ENCODE data around the gene MRPL53.
"Not testable (repeated sequence)": the region's sequence is repeated elsewhere in the genome, so short reads cannot be mapped to it uniquely, and the experiment has no call there.

The MRPL53 gene

DNA sequence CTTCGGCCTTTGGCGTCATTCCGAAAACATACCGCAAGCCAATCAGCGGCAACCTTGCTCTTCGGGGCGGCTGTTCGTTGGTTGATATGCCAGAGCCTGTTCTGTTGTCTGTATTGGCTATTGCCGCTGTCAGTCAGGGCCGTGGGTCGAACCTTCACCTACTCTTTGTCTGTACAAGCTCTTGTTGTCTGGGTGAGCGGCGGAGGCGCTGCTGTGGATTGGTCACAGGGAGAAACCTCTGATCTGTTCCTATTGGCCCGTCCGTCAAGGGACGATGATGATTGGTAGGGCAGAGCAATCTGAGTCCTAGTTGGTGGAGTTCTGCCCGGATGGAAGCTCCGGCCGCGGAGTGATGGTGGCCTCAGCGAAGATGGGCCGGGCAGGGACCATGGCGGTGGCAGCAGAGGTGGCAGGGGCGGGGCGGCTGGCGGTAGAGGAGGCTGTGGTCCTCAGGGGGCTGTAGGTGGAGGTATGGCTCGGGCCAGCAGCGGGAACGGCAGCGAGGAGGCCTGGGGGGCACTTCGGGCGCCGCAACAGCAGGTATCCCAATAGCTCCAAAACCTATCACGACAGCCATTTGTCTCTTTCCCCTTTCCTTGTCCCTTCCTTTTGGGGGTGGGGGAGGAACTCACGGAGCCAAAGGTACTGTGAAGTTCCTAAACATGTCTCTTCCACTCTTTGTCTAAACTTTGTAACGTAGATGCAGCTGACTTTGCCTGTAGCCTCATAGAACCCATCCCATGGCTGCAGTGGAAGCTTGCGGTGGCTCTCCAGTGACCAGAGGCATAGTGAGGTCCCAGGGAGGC lies 14.1 kb downstream of the MRPL53 start, which contains the start of gene WBP1:
Gene WBP1 (plus strand): TSS at position 307 of the 806 bp plus-strand sequence. CDS start 165 bp downstream, at position 472.
- Mint-ChIP-seq H3K9me3 (no peaks in the 10 kb centered on the region), H3K27ac (peak within 1 kb of the TSS; percentile 100), H3K4me1 (peaks cover 44 to 63% of the 10 kb centered on the region in 2 donors), H3K4me3 (peak within 1 kb of the TSS; percentile 84 to 94), H3K27me3 (no peaks in the 10 kb centered on the region), H3K36me3 (peaks cover 25 to 55% of the 10 kb centered on the region in 2 donors)
- DNase-seq = peak; percentile 100
- ATAC-seq (replicated peaks) = peak; percentile 84 to 87

DNA sequence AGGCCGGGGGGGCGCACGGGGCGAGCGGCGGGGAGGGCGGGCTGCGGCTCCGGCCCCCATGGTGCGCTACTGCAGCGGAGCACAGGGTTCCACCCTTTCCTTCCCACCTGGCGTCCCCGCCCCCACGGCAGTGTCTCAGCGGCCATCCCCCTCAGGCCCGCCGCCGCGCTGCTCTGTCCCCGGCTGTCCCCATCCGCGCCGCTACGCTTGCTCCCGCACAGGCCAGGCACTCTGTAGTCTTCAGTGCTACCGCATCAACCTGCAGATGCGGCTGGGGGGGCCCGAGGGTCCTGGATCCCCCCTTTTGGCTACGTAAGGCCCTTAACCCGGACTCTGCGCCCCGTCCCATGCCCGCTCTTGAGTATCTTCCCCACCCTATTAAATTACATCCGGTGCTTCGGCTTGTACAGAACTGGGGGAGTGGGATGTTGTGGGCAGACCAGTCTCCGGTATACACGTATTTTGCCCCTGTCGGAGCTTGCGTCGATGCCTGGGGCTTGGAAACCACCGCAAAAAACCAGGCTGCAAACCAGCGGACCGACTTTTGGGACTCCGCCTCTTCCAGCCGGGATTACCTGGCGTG lies 14.8 kb downstream of the MRPL53 start:
- ATAC-seq (replicated peaks) (peak; percentile 52 to 56), DNase-seq (peak; percentile 77)
- no peaks in the 10 kb centered on the region for H3K9me3 Mint-ChIP-seq
- H3K36me3 Mint-ChIP-seq = peaks cover 22 to 48% of the 10 kb centered on the region in 2 donors
- H3K4me3 Mint-ChIP-seq = peak overlapping the region; percentile 84 to 94
- H3K27me3 Mint-ChIP-seq = no peaks in the 10 kb centered on the region
- peaks cover 41 to 56% of the 10 kb centered on the region in 2 donors for H3K4me1 Mint-ChIP-seq
- H3K27ac Mint-ChIP-seq = peak overlapping the region; percentile 100

- Mint-ChIP-seq H3K27me3 (no peaks in the 10 kb centered on the region), H3K36me3 (peaks cover 18 to 44% of the 10 kb centered on the region in 2 donors), H3K9me3 (no peaks in the 10 kb centered on the region), H3K27ac (peak overlapping the region; percentile 100), H3K4me1 (peaks cover 40 to 54% of the 10 kb centered on the region in 2 donors), H3K4me3 (peak overlapping the region; percentile 84 to 94)
- DNase-seq (no peak), ATAC-seq (replicated peaks) (no peak)
These were observed 15.3 kb downstream of the MRPL53 start for GRCh38 chr2:74457129-74457548.

DNA sequence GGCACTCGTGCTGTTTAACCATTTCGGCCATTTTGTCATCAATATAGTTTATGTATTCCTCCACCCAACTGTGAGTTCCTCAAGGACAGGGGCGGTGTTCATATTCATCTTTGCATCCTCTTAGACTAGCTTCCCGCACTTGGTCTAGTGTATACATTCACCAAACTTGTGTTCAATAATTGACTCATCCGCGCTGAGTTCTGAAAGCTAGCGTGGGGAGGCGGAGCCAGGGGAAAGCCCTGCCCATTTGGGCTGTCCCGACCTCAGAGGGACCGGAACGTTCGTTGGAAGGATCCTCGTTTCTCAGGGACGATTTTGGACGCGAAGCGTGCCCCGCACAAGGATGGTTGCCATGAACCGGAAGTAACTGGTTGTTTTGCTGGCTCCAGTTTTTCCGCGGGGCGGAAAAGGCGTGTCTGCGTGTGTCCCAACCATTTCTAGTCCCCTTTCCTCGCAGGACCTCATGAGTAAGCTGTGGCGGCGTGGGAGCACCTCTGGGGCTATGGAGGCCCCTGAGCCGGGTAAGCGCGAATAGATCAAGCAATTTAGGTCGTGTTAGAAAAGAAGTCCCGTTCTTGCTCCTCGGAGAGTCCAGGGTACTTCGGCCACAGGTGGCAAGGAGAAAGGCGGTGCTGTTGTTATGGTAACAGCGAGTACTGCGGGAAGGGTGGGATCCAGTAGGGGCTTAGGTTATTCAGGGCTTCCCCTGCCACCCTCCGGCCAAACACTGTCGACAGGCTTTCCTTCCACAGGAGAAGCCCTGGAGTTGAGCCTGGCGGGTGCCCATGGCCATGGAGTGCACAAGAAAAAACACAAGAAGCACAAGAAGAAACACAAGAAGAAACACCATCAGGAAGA lies 17.6 kb downstream of the MRPL53 start, which contains the start of gene INO80B:
Gene INO80B (plus strand): TSS at position 434 of the 858 bp plus-strand sequence. CDS start 30 bp downstream, at position 464.
- H3K4me1 Mint-ChIP-seq = peaks cover 31 to 38% of the 10 kb centered on the region in 2 donors
- peaks cover 9 to 25% of the 10 kb centered on the region in 2 donors for H3K36me3 Mint-ChIP-seq
- H3K27me3 Mint-ChIP-seq = no peaks in the 10 kb centered on the region
- ATAC-seq (replicated peaks) (peak; percentile 52 to 55), DNase-seq (peak; percentile 97)
- H3K27ac Mint-ChIP-seq = peak within 1 kb of the TSS; percentile 100
- peak within 1 kb of the TSS; percentile 84 to 94 for H3K4me3 Mint-ChIP-seq
- H3K9me3 Mint-ChIP-seq = no peaks in the 10 kb centered on the region

GRCh38 chr2:74450570-74451190 lies 21.8 kb downstream of the MRPL53 start:
- peaks cover 5 to 6% of the 10 kb centered on the region in 2 donors for H3K36me3 Mint-ChIP-seq
- peaks cover 8 to 11% of the 10 kb centered on the region in 2 donors for H3K4me1 Mint-ChIP-seq
- no peak for DNase-seq
- peaks cover 7 to 9% of the 10 kb centered on the region in 2 donors for H3K27me3 Mint-ChIP-seq
- no peak for ATAC-seq (replicated peaks)
- no peaks in the 10 kb centered on the region for H3K9me3 Mint-ChIP-seq
- H3K4me3 Mint-ChIP-seq = no peak overlapping the region
- H3K27ac Mint-ChIP-seq = no peak overlapping the region

- no peaks in the 10 kb centered on the region for H3K9me3 Mint-ChIP-seq
- no peak overlapping the region for H3K27ac Mint-ChIP-seq
- ATAC-seq (replicated peaks) (no peak), DNase-seq (no peak)
- H3K27me3 Mint-ChIP-seq = peaks cover 14 to 19% of the 10 kb centered on the region in 2 donors
- H3K4me1 Mint-ChIP-seq = peaks cover 5 to 10% of the 10 kb centered on the region in 2 donors
- H3K36me3 Mint-ChIP-seq = no peaks in the 10 kb centered on the region
- no peak overlapping the region for H3K4me3 Mint-ChIP-seq
These were observed 23.7 kb downstream of the MRPL53 start for GRCh38 chr2:74448771-74449170.

DNA sequence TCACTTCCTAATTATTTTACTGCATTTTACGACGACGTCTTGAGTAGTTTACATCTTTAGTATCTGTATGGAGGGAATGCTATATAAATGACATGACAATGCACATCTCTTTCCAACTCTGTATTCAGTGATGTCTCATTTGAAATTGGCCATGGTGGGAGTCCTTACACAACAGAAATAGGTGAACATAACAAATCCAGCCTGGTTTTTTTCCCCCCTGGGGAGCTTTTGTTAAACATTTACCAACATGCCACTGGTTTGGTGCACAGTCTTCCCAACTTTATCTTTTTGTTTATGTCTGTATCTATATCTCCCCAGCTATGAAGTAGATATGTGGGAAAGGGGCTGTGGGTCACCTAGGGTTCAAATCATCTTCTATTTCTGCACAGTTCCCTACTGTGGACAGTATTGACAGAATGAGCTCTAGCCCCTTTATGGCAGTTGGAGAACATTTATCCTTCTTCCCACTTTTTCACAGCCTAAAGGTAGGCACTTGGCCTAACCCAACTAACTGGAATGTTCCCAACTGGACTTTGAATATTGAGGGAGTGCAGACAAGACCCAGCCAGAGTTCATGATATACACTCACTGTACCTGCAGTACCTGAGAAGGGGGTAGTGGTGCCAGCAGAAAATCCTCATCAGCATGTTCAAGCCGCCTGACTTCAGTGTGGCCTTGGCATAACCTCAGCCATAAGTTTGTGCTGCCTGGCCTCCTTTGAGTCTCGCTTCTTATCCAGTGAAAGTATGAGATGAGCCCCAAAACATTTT lies 25.1 kb downstream of the MRPL53 start:
- no peaks in the 10 kb centered on the region for H3K9me3 Mint-ChIP-seq
- H3K36me3 Mint-ChIP-seq = no peaks in the 10 kb centered on the region
- H3K4me1 Mint-ChIP-seq = peaks cover 5 to 12% of the 10 kb centered on the region in 2 donors
- no peak overlapping the region for H3K4me3 Mint-ChIP-seq
- peak overlapping the region; percentile 16 for H3K27ac Mint-ChIP-seq
- peaks cover 19% of the 10 kb centered on the region in 2 donors for H3K27me3 Mint-ChIP-seq
- ATAC-seq (replicated peaks) (no peak), DNase-seq (no peak)

- peaks cover 27 to 30% of the 10 kb centered on the region in 2 donors for H3K27me3 Mint-ChIP-seq
- H3K27ac Mint-ChIP-seq = no peak overlapping the region
- no peak for ATAC-seq (replicated peaks)
- DNase-seq = no peak
- peaks cover 0 to 2% of the 10 kb centered on the region in 2 donors for H3K9me3 Mint-ChIP-seq
- H3K4me1 Mint-ChIP-seq = peaks cover 16 to 35% of the 10 kb centered on the region in 2 donors
- H3K4me3 Mint-ChIP-seq = no peak overlapping the region
- no peaks in the 10 kb centered on the region for H3K36me3 Mint-ChIP-seq
These were observed 27.8 kb downstream of the MRPL53 start for GRCh38 chr2:74444498-74445318.

DNA sequence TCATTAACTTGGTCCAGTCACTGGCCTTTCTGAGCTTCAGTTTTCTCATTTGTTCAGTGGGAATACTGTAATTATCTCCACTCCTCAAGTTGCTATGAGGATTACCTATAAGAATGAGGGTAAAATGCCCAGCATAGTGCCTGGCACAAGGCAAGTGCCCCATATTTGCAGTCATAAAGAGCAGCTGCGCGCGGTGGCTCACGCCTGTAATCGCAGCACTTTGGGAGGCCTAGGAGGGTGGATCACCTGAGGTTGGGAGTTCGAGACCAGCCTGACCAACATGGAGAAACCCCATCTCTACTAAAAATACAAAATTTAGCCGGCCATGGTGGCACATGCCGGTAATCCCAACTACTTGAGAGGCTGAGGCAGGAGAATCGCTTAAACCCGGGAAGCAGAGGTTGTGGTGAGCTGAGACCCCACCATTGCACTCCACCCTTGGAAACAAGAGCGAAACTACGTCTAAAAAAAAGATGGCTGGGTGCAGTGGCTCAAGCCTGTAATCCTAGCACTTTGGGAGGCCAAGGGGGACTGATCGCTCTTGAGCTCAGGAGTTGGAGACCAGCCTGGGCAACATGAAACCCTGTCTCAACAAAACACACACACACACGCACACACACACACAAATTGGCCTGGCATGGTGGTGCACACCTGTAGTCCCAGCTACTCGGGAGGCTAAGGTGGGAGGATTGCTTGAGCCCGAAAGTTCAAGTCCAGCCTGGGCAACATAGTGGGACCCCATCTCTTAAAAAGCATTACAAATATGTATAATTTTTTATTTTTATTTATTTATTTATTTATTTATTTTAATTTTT lies 29.8 kb downstream of the MRPL53 start:
- Mint-ChIP-seq H3K4me1 (peaks cover 30 to 55% of the 10 kb centered on the region in 2 donors), H3K4me3 (peak overlapping the region; percentile 87 to 88), H3K27ac (peak overlapping the region; percentile 89), H3K27me3 (peaks cover 26 to 30% of the 10 kb centered on the region in 2 donors)
- DNase-seq; H3K9me3 Mint-ChIP-seq; H3K36me3 Mint-ChIP-seq; ATAC-seq (replicated peaks): not testable (repeated sequence)

- Mint-ChIP-seq H3K4me3 (peak within 1 kb of the TSS; percentile 87 to 88), H3K27ac (peak within 1 kb of the TSS; percentile 89), H3K9me3 (peaks cover 0 to 2% of the 10 kb centered on the region in 2 donors), H3K36me3 (peaks cover 0 to 9% of the 10 kb centered on the region in 2 donors), H3K4me1 (peaks cover 36 to 63% of the 10 kb centered on the region in 2 donors), H3K27me3 (peaks cover 20 to 21% of the 10 kb centered on the region in 2 donors)
- ATAC-seq (replicated peaks) (peak; percentile 19 to 26), DNase-seq (no peak)
These were observed 30.6 kb downstream of the MRPL53 start, which contains the start of gene RTKN for GRCh38 chr2:74441690-74442482. Gene RTKN (minus strand): TSS chr2:74441937. CDS start chr2:74441816, 121 bp downstream.

DNA sequence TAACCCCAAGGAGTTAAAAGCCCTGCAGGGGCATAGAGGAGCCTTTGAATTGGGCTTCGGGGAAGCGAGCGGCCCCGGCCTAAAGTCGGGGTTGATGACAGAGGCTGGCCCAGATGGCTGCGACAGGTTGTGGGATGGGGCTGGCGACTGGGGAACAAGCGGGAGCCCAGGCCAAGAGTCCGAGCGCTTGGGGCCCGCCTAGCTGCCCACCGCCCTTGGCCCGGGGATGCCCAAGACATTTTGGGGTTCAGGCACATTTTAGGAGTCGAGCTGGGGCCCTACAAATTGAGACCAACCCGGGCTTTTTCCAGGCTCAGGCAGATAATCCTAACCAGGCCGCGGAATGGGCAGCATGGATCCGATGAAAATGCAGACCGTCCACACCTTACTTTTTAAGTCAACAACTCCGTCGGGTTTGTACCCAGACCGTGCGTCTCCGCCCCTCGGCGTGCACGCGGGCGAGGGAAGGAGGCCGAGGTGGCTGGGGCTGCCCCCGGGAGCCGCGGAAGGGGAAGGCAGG lies 31.2 kb downstream of the MRPL53 start:
- Mint-ChIP-seq H3K36me3 (peaks cover 0 to 9% of the 10 kb centered on the region in 2 donors), H3K9me3 (peaks cover 0 to 2% of the 10 kb centered on the region in 2 donors), H3K4me3 (peak overlapping the region; percentile 87 to 88), H3K27ac (peak overlapping the region; percentile 31), H3K27me3 (peaks cover 20 to 21% of the 10 kb centered on the region in 2 donors), H3K4me1 (peaks cover 40 to 70% of the 10 kb centered on the region in 2 donors)
- ATAC-seq (replicated peaks) (peak; percentile 31 to 40), DNase-seq (peak; percentile 40)
